Activated naive CD4-positive, alpha-beta T cell treated with anti-CD3 and anti-CD28 coated beads, Interleukin-2, amount 10 ng/mL, durations not matched to agents 7 days and 5 days (primary cell): Measurements from ENCODE around the gene ITIH5.
A peak's percentile ranks its signal among the peaks of the same experiment; 100 is the strongest.

Experiments used
- CTCF ChIA-PET: fragments of 350-600 bp; sonication (Branson Sonifier 250); formaldehyde crosslinking; loops from one replicate; lab custom pipeline; 2021; ENCODE audit warnings: antibody characterized with exemption; lab: Charles Lee
- DNase-seq: peaks from one replicate; pipeline ENCODE4 v3.0.0-alpha.2; 2020
- H3K27ac Mint-ChIP-seq: one replicate; pipeline ENCODE4 v1.8.0; 2021; ENCODE audit warnings: mild to moderate bottlenecking, moderate library complexity, mixed read lengths
- H3K27me3 Mint-ChIP-seq: one replicate; pipeline ENCODE4 v1.8.0; 2021; ENCODE audit warnings: mild to moderate bottlenecking, mixed read lengths
- H3K36me3 Mint-ChIP-seq: one replicate; pipeline ENCODE4 v1.8.0; 2021; ENCODE audit warnings: mixed read lengths
- H3K4me1 Mint-ChIP-seq: one replicate; pipeline ENCODE4 v1.8.0; 2021; ENCODE audit warnings: mixed read lengths
- H3K4me3 Mint-ChIP-seq: one replicate; pipeline ENCODE4 v1.8.0; 2021; ENCODE audit warnings: mild to moderate bottlenecking, moderate library complexity, mixed read lengths
- H3K9me3 Mint-ChIP-seq: one replicate; pipeline ENCODE4 v1.8.0; 2021; ENCODE audit warnings: mixed read lengths

Gene ITIH5

DNA sequence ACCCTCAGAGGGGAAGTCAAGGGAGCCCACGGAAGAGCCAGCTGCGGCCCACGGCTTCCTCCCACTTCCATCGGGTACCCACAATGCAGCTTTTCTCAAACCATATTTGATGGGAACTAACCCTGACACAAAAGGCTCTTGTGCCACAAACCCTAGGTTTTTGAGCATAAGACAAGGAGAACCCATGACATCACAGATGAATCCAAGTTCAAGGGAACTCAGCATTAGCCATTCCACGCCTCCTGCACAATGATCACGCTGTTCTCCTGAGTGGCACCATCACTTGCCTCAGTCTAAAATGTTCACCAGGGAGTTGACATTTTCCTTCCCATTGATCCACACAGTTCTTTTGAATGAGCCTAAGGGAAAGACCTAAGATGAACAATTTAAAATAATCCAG is 70.4 kb downstream of the ITIH5 start:
- H3K36me3 Mint-ChIP-seq, result no peaks in the 10 kb centered on the region
- CTCF ChIA-PET, result no interaction called here
- no peak overlapping the region for H3K27ac Mint-ChIP-seq
- H3K27me3 Mint-ChIP-seq, result peaks cover 5% of the 10 kb centered on the region
- H3K9me3 Mint-ChIP-seq, result no peaks in the 10 kb centered on the region
- H3K4me3 Mint-ChIP-seq, result no peak overlapping the region
- peaks cover 12% of the 10 kb centered on the region for H3K4me1 Mint-ChIP-seq
- no peak for DNase-seq

- H3K4me1 Mint-ChIP-seq, result no peaks in the 10 kb centered on the region
- H3K4me3 Mint-ChIP-seq, result no peak overlapping the region
- no peak for DNase-seq
- peaks cover 17% of the 10 kb centered on the region for H3K27me3 Mint-ChIP-seq
- H3K36me3 Mint-ChIP-seq, result no peaks in the 10 kb centered on the region
- CTCF ChIA-PET, result no interaction called here
- no peak overlapping the region for H3K27ac Mint-ChIP-seq
- no peaks in the 10 kb centered on the region for H3K9me3 Mint-ChIP-seq
Measured at GRCh38 chr10:7593905-7594304, 72.9 kb downstream of the ITIH5 start.

DNA sequence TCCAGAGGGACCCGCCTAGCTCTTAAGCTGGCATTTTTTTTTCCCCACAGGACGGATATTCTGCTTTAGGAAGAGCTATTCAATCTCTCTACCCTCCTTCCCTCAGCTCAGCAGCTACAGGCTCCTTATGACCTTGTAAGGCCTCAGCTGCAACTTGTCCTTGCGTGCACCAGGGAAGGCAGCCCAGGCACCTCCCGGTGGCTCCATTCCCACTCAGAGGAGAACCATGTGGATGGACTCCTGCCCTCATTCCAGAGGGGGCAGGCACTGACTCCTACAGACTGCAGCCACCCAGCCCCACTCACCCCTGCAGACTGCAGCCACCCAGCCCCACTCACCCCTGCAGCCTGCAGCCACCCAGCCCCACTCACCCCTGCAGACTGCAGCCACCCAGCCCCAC is 73.7 kb downstream of the ITIH5 start:
- Mint-ChIP-seq H3K27me3 (peaks cover 17% of the 10 kb centered on the region), H3K4me3 (no peak overlapping the region), H3K36me3 (no peaks in the 10 kb centered on the region), H3K27ac (no peak overlapping the region), H3K4me1 (no peaks in the 10 kb centered on the region), H3K9me3 (no peaks in the 10 kb centered on the region)
- no peak for DNase-seq
- CTCF ChIA-PET, result no interaction called here

DNA sequence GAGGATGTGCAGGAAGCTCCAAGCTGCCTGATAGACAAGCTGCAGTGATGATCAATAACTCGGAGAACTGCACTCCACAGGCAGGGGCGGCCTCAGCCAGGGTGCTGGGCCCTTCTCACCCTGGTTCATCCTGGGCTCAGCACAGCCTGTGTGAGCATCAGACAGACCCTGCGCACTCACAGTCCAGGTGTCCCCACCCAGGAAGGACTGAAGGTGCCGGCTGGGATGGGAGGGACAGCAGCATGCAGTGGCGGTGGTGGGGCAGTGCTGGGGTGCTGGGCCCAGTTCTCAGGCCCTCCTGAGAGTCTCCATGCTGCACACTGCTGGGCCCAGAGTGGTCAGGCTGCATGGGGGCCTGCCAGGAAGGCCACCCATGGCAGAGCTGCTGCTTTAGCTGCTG is 74.1 kb downstream of the ITIH5 start:
- no peaks in the 10 kb centered on the region for H3K4me1 Mint-ChIP-seq
- no peak for DNase-seq
- H3K27me3 Mint-ChIP-seq, result peaks cover 21% of the 10 kb centered on the region
- CTCF ChIA-PET, result no interaction called here
- H3K9me3 Mint-ChIP-seq, result no peaks in the 10 kb centered on the region
- no peak overlapping the region for H3K27ac Mint-ChIP-seq
- no peak overlapping the region for H3K4me3 Mint-ChIP-seq
- H3K36me3 Mint-ChIP-seq, result no peaks in the 10 kb centered on the region

DNA sequence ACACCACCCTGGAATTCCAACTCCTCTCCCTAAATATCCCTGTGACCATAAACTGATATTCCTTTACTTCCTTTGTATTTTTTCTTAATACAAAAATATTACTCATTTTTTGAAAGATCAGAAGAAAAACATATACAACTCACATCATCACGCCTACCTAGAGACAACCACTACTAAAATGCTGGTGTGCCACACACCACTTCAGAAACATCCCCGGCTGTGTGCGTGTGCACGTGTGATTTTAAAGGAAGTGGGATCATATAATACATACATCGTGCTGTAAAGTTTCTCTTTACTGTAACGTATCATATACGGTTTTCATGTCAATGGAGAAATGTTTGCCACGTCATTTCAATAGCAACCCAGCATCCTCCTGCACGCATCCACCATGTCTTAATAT is 76.5 kb downstream of the ITIH5 start:
- DNase-seq, result no peak
- Mint-ChIP-seq H3K4me1 (peaks cover 2% of the 10 kb centered on the region), H3K27me3 (peaks cover 33% of the 10 kb centered on the region), H3K4me3 (no peak overlapping the region), H3K36me3 (no peaks in the 10 kb centered on the region), H3K27ac (no peak overlapping the region), H3K9me3 (no peaks in the 10 kb centered on the region)
- CTCF ChIA-PET, result no interaction called here

- no peak overlapping the region for H3K27ac Mint-ChIP-seq
- no peak overlapping the region for H3K4me3 Mint-ChIP-seq
- H3K4me1 Mint-ChIP-seq, result peaks cover 8% of the 10 kb centered on the region
- peaks cover 38% of the 10 kb centered on the region for H3K27me3 Mint-ChIP-seq
- no peaks in the 10 kb centered on the region for H3K9me3 Mint-ChIP-seq
- CTCF ChIA-PET, result no interaction called here
- no peaks in the 10 kb centered on the region for H3K36me3 Mint-ChIP-seq
- no peak for DNase-seq
Measured at GRCh38 chr10:7589748-7590147, 77.0 kb downstream of the ITIH5 start.

DNA sequence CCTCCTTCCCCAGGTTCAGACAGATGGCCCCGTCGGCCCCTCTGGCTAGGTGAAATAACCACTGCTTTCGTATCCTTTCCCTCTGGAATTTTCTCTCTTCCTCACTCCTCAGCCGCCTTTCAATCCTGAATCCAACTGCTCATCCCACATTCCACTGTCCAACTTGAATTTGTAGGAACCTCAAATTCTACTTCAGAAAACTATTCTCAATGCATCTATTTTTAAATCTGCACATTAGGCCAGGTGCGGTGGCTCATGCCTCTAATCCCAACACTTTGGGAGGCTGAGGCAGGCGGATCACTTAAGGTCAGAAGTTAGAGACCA is 78.9 kb downstream of the ITIH5 start:
- Mint-ChIP-seq H3K27ac (no peak overlapping the region), H3K27me3 (peaks cover 44% of the 10 kb centered on the region), H3K9me3 (no peaks in the 10 kb centered on the region), H3K36me3 (no peaks in the 10 kb centered on the region), H3K4me3 (no peak overlapping the region), H3K4me1 (peaks cover 9% of the 10 kb centered on the region)
- CTCF ChIA-PET, result no interaction called here
- DNase-seq, result no peak

DNA sequence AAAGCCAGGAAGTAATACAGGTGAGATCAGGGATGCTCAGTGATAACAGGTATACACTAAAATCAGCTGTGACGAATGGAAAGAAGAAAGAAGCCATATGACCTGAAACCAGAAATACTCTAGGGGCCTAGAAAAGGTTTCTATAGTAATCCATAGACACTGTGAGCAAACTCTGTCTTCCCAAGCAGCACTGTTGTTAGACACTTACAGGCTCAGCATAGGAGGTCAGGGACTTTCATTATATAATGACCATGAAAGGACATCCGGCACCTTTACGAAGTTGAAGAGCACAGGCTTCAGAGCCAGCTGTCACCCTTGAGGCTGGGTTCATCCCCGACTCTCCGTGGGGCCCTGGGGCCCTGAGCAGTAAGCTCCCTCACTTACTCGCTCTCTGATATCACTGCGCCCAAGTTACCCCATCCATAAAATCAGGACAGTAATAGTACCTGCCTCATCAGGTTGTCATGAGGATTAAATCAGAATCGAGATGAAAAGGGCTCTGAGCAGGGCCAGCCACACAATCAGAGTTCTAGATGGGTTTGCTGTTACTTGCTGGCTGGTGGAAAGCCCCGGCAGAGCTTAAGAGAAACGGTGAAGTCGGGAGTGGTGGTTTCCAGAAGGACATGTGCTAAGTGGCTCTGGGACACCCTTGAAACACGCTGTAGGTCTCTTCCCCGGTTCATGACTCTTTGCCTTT is 79.5 kb downstream of the ITIH5 start:
- Mint-ChIP-seq H3K36me3 (no peaks in the 10 kb centered on the region), H3K27ac (no peak overlapping the region), H3K4me3 (no peak overlapping the region), H3K27me3 (peaks cover 44% of the 10 kb centered on the region), H3K9me3 (no peaks in the 10 kb centered on the region), H3K4me1 (peaks cover 9% of the 10 kb centered on the region)
- no peak for DNase-seq
- CTCF ChIA-PET, result no interaction called here

GRCh38 chr10:7585228-7585627 is 81.5 kb downstream of the ITIH5 start:
- H3K27ac Mint-ChIP-seq, result no peak overlapping the region
- CTCF ChIA-PET, result no interaction called here

DNA sequence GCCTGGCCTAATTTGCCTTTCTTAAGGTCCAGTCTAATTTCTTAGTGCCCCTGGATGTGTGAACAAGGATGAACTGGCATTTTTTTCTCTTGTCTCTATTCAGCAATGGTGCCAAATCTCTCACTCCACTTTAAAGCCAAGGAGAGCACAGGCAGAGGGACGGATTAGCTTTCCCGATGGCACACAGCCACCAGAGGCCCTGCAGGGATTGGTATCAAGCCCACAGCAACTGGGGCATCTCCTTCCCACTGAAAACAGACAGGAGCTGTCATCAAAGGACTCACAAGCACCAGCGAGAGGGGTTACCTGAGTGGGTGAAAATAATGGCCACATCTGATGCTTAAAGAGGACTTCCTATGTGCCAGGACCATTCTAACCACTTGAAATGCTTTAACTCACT is 83.1 kb downstream of the ITIH5 start:
- peaks cover 42% of the 10 kb centered on the region for H3K27me3 Mint-ChIP-seq
- no peaks in the 10 kb centered on the region for H3K36me3 Mint-ChIP-seq
- CTCF ChIA-PET, result no interaction called here
- peaks cover 9% of the 10 kb centered on the region for H3K4me1 Mint-ChIP-seq
- H3K27ac Mint-ChIP-seq, result no peak overlapping the region
- DNase-seq, result no peak
- no peak overlapping the region for H3K4me3 Mint-ChIP-seq
- H3K9me3 Mint-ChIP-seq, result no peaks in the 10 kb centered on the region

More at GRCh38 chr10:7585228-7585627, 81.5 kb downstream of the ITIH5 start:
- Mint-ChIP-seq H3K9me3 (no peaks in the 10 kb centered on the region), H3K36me3 (no peaks in the 10 kb centered on the region), H3K4me1 (peaks cover 9% of the 10 kb centered on the region), H3K4me3 (no peak overlapping the region), H3K27me3 (peaks cover 45% of the 10 kb centered on the region)
- DNase-seq, result peak; percentile 26

DNA sequence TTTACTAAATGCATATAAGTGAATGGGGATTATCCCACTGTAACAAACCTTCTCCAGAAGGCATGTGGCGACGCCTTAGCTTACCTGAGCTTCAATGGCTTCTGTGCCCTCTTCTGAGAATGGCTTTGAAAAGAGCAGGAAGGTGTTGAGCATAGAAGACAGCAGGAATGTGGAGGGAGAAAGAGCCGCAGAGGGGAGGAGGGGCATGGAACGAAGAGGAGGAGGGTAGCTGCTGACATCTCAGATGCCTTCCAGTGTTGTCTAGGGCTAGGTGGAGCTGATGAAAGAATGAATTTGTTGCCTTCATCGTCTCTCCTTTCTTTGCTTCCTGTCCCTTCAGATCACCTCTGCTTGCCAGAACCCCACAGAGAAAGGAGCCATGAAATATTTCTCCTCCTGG is 86.2 kb downstream of the ITIH5 start:
- Mint-ChIP-seq H3K4me3 (no peak overlapping the region), H3K4me1 (peaks cover 9% of the 10 kb centered on the region), H3K36me3 (no peaks in the 10 kb centered on the region), H3K27ac (no peak overlapping the region), H3K27me3 (peaks cover 34% of the 10 kb centered on the region), H3K9me3 (no peaks in the 10 kb centered on the region)
- CTCF ChIA-PET, result no interaction called here
- DNase-seq, result no peak

- H3K4me3 Mint-ChIP-seq, result no peak overlapping the region
- no peaks in the 10 kb centered on the region for H3K9me3 Mint-ChIP-seq
Measured at GRCh38 chr10:7579681-7580080, 87.1 kb downstream of the ITIH5 start.

GRCh38 chr10:7577579-7577978 is 89.2 kb downstream of the ITIH5 start:
- H3K27ac Mint-ChIP-seq, result no peak overlapping the region
- DNase-seq, result no peak
- no peaks in the 10 kb centered on the region for H3K4me1 Mint-ChIP-seq
- H3K9me3 Mint-ChIP-seq, result no peaks in the 10 kb centered on the region
- CTCF ChIA-PET, result no interaction called here
- H3K36me3 Mint-ChIP-seq, result no peaks in the 10 kb centered on the region
- H3K27me3 Mint-ChIP-seq, result peaks cover 21% of the 10 kb centered on the region
- H3K4me3 Mint-ChIP-seq, result no peak overlapping the region

More at GRCh38 chr10:7579681-7580080, 87.1 kb downstream of the ITIH5 start:
- Mint-ChIP-seq H3K36me3 (no peaks in the 10 kb centered on the region), H3K4me1 (peaks cover under 1% of the 10 kb centered on the region), H3K27ac (no peak overlapping the region), H3K27me3 (peaks cover 27% of the 10 kb centered on the region)
- CTCF ChIA-PET, result no interaction called here
- no peak for DNase-seq

DNA sequence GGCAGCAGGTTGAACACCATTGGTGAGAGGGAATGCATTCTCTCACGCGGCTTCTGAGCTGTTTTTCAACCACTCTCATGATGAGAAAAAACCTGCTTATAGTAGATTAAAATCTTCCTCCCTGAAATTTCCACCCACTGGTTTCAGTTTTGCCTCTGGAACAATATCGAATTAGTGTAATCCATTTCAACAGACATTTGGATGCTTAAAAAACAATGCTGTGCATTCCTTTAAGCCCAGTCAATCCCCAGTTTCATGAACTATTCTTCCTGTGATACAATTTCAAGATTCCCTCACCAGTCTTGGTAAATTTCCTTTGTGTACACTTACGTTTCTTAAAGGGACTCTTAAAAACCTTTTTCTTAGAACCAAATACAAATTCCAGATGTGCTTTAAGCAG is 89.6 kb downstream of the ITIH5 start:
- H3K4me3 Mint-ChIP-seq, result no peak overlapping the region
- no peak overlapping the region for H3K27ac Mint-ChIP-seq
- H3K9me3 Mint-ChIP-seq, result no peaks in the 10 kb centered on the region
- peaks cover 21% of the 10 kb centered on the region for H3K27me3 Mint-ChIP-seq
- no peaks in the 10 kb centered on the region for H3K36me3 Mint-ChIP-seq
- DNase-seq, result no peak
- CTCF ChIA-PET, result no interaction called here
- H3K4me1 Mint-ChIP-seq, result no peaks in the 10 kb centered on the region

- H3K4me3 Mint-ChIP-seq, result no peak overlapping the region
- H3K9me3 Mint-ChIP-seq, result no peaks in the 10 kb centered on the region
- H3K36me3 Mint-ChIP-seq, result no peaks in the 10 kb centered on the region
- DNase-seq, result no peak
- H3K27ac Mint-ChIP-seq, result no peak overlapping the region
- no peaks in the 10 kb centered on the region for H3K4me1 Mint-ChIP-seq
- peaks cover 21% of the 10 kb centered on the region for H3K27me3 Mint-ChIP-seq
- CTCF ChIA-PET, result no interaction called here
Measured at GRCh38 chr10:7576340-7576739, 90.4 kb downstream of the ITIH5 start.

- DNase-seq, result no peak
- Mint-ChIP-seq H3K27ac (no peak overlapping the region), H3K4me1 (no peaks in the 10 kb centered on the region), H3K27me3 (peaks cover 10% of the 10 kb centered on the region), H3K36me3 (no peaks in the 10 kb centered on the region), H3K4me3 (no peak overlapping the region), H3K9me3 (no peaks in the 10 kb centered on the region)
- CTCF ChIA-PET, result no interaction called here
Measured at GRCh38 chr10:7572391-7572790, 94.4 kb downstream of the ITIH5 start.
